ENCODE measurements around the gene ASCC1. TPM values are rescaled to one million over a fixed set of nuclear protein-coding genes. Genes with fewer than 3 reads are reported as not detected.

ASCC1 gene
- total and polyA plus RNA-seq, 2 of the 4 experiments (the other 2 are of a cell fraction), result 15.9 to 21.0 TPM

- intact Hi-C loops (cut with micrococcal nuclease), result no loop called here
Measured at GRCh38 chr10:72082856-72083789, 133.0 kb downstream of the ASCC1 start.

More at GRCh38 chr10:72082856-72083789, 133.0 kb downstream of the ASCC1 start:
- H3K9me3 ChIP-seq (ENCODE audit: control insufficient read depth, insufficient read depth, low read length), result no peaks in the 10 kb centered on the region
- no peak overlapping the region for H3K27ac ChIP-seq (ENCODE audit: insufficient read depth, low read length)
- no peak overlapping the region for H2BK5ac ChIP-seq (ENCODE audit: low read depth, low read length, poor library complexity, severe bottlenecking)
- peaks cover 5% of the 10 kb centered on the region; the same call in 1 of the 2 replicates for H3K4me1 ChIP-seq (ENCODE audit: control insufficient read depth, insufficient read depth, low read length)
- dilution Hi-C loops (cut with HindIII; ENCODE audit: low sequenced_read_pairs, unreplicated experiment) (no loop called here), in situ Hi-C loops (cut with MboI; ENCODE audit: low sequenced_read_pairs) (no loop called here)
- no peak overlapping the region for H4K5ac ChIP-seq (ENCODE audit: low read depth, low read length)
- H2BK120ac ChIP-seq (ENCODE audit: low read depth, low read length), result no peak overlapping the region
- DNase-seq, result no peak
- no peak overlapping the region for H2AK5ac ChIP-seq (ENCODE audit: low read depth, low read length)
- no peak overlapping the region for H2AFZ ChIP-seq (replicated peaks; ENCODE audit: low read length, poor library complexity)
- no peaks in the 10 kb centered on the region for H3K36me3 ChIP-seq (ENCODE audit: control insufficient read depth, insufficient read depth, low read length)
- H3K14ac ChIP-seq (replicated peaks; ENCODE audit: low read depth, low read length), result no peak overlapping the region
- no peak overlapping the region for H3K4me2 ChIP-seq (ENCODE audit: low read depth, low read length)
- no peak overlapping the region for H3K9ac ChIP-seq (ENCODE audit: low read depth, low read length)
- no peak overlapping the region for H3K4ac ChIP-seq (ENCODE audit: low read depth, low read length)
- ATAC-seq (ENCODE audit: low read depth), result no peak
- no peak overlapping the region for H4K91ac ChIP-seq (ENCODE audit: insufficient read depth, low read depth, low read length)
- BruUV-seq (replicated peaks), result no TSS peak
- H3K4me3 ChIP-seq (ENCODE audit: insufficient read depth, low read depth, low read length), result no peak overlapping the region
- H3K18ac ChIP-seq (ENCODE audit: low read depth, low read length), result no peak overlapping the region
- 80% methylated on average over 1 of the region's 6 CpGs; no CpG with 5 or more reads in 1 of the 2 experiments for WGBS, 2 experiments (ENCODE audit: extremely low coverage in 2 of 2, insufficient read length in 1 of 2)
- ChIA-PET POLR2A (ENCODE audit: unreplicated experiment) (no interaction called here), CTCF (no interaction called here)
- no peak overlapping the region for H2AK9ac ChIP-seq (replicated peaks; ENCODE audit: low read depth, low read length, poor library complexity)
- H3K9me1 ChIP-seq (ENCODE audit: insufficient read depth, low read length), result no peaks in the 10 kb centered on the region
- TF ChIP-seq MXI1 (IDR thresholded peaks at IDR 0.05; ENCODE audit: borderline replicate concordance, low read depth, low read length) (no peak), CEBPB (IDR thresholded peaks at IDR 0.05; ENCODE audit: low read depth, low read length) (no peak), MAFK (IDR thresholded peaks at IDR 0.05; ENCODE audit: low read depth, low read length) (no peak), NFE2L2 (IDR thresholded peaks at IDR 0.05; ENCODE audit: low read depth, low read length) (no peak), SMC3 (IDR thresholded peaks at IDR 0.05; ENCODE audit: low read depth, low read length) (no peak), CHD1 (IDR thresholded peaks at IDR 0.05; ENCODE audit: low read depth, low read length) (no peak), FOS (IDR thresholded peaks at IDR 0.05; ENCODE audit: low read depth, low read length) (no peak), BHLHE40 (IDR thresholded peaks at IDR 0.05; ENCODE audit: low read depth, low read length) (no peak), USF2 (IDR thresholded peaks at IDR 0.05; ENCODE audit: low read depth, low read length) (no peak), RCOR1 (IDR thresholded peaks at IDR 0.05; ENCODE audit: insufficient replicate concordance, low read length) (no peak), MAZ (IDR thresholded peaks at IDR 0.05; ENCODE audit: borderline replicate concordance, low read depth, low read length) (no peak), POLR2A (IDR thresholded peaks at IDR 0.05; ENCODE audit: low read depth, low read length) (no peak)
- no peak overlapping the region for H2BK15ac ChIP-seq (ENCODE audit: low read depth, low read length)
- no peak overlapping the region for H3K23ac ChIP-seq (ENCODE audit: low read depth, low read length)
- no peak overlapping the region for H3K56ac ChIP-seq (ENCODE audit: extremely low read depth, insufficient read depth, low read length)
- H4K8ac ChIP-seq (ENCODE audit: low read depth in 2 of 2, low read length in 2 of 2), result no peak overlapping the region
- no peaks in the 10 kb centered on the region for H3K79me1 ChIP-seq (ENCODE audit: low read depth in 1 of 2, low read length in 2 of 2)
- no peak overlapping the region for H2BK20ac ChIP-seq (ENCODE audit: low read depth, low read length)
- no peaks in the 10 kb centered on the region; the same call in 1 of the 2 replicates for H4K20me1 ChIP-seq (ENCODE audit: insufficient read depth, low read length)
- H3K27me3 ChIP-seq (ENCODE audit: control insufficient read depth, insufficient read depth, low read length), result peaks cover 65% of the 10 kb centered on the region

Data from IMR-90 (cell line).